GM23338 (cell line): ENCODE measurements around the gene FXYD5.

Experiments used
- CREB1 ChIP-seq: fragments of 250-450 bp; sonication (Bioruptor Pico); IDR thresholded peaks from 2 replicates; pipeline ENCODE4 v1.5.0; 2020; ENCODE audit warnings: low read depth, mild to moderate bottlenecking, moderate library complexity
- CTCF ChIP-seq, 2 experiments: fragments of 200-600 bp in 1 of 2; sonication (generic) in 1 of 2; conservative IDR thresholded peaks; 2 replicates each; pipeline versions ENCODE4 v1.5.1 to v1.6.1; 2016 to 2017; ENCODE audit warnings: antibody characterized with exemption in 2 of 2, low read depth in 2 of 2, mild to moderate bottlenecking in 2 of 2, moderate library complexity in 1 of 2
- ETS1 ChIP-seq: IDR thresholded peaks from 2 replicates; pipeline ENCODE4 v1.6.1; 2016; ENCODE audit warnings: antibody characterized with exemption
- EZH2 ChIP-seq: fragments of 200-600 bp; sonication (generic); IDR thresholded peaks from one replicate; pipeline ENCODE4 v1.8.0; 2017; ENCODE audit warnings: antibody characterized with exemption, mild to moderate bottlenecking, low read depth; ENCODE audit not compliant: unreplicated experiment
- EZH2phosphoT487 ChIP-seq: fragments of 200-600 bp; sonication (generic); IDR thresholded peaks from one replicate; pipeline ENCODE4 v1.8.1; 2018; ENCODE audit warnings: antibody characterized with exemption; ENCODE audit not compliant: unreplicated experiment
- NANOG ChIP-seq: IDR thresholded peaks from 2 replicates; pipeline ENCODE4 v1.6.1; 2016; ENCODE audit warnings: antibody characterized with exemption, borderline replicate concordance
- POLR2AphosphoS5 ChIP-seq: IDR thresholded peaks from 2 replicates; pipeline ENCODE4 v1.6.1; 2016; ENCODE audit warnings: antibody characterized with exemption, low read depth
- REST ChIP-seq: IDR thresholded peaks from one replicate; pipeline ENCODE4 v1.6.1; 2018; ENCODE audit warnings: antibody characterized with exemption; ENCODE audit not compliant: unreplicated experiment
- STAT1 ChIP-seq: IDR thresholded peaks from one replicate; pipeline ENCODE4 v1.6.1; 2016; ENCODE audit warnings: antibody characterized with exemption; ENCODE audit not compliant: unreplicated experiment
- ZNF462 ChIP-seq: fragments of 250-450 bp; sonication (Bioruptor Pico); IDR thresholded peaks from 2 replicates; pipeline ENCODE4 v1.5.0; 2020; ENCODE audit warnings: mild to moderate bottlenecking, moderate library complexity

GRCh38 chr19:35143818-35144217, 10.7 kb upstream of the FXYD5 start:
- TF ChIP-seq REST, result no peak
- no peak for TF ChIP-seq CTCF (conservative IDR thresholded peaks at IDR 0.05; ENCODE audit: low read depth in 2 of 2)
- no peak for TF ChIP-seq STAT1
- TF ChIP-seq EZH2, result no peak
- no peak for TF ChIP-seq CREB1 (CRISPR knock-in tag)
- TF ChIP-seq POLR2AphosphoS5, result no peak
- no peak for TF ChIP-seq EZH2phosphoT487
- TF ChIP-seq ETS1, result no peak
- no peak for TF ChIP-seq NANOG
- no peak for TF ChIP-seq ZNF462 (CRISPR knock-in tag)
